Thoracic aorta (tissue), 2 donors: ENCODE results near the gene PAX5. TPM values are rescaled to one million over a fixed set of nuclear protein-coding genes. Genes with fewer than 3 reads are reported as not detected.

ENCODE experiments used
- ATAC-seq: fragments of 150-250 bp; one replicate; pipeline ENCODE4 v1.8.0; 2017; ENCODE audit warnings: low read depth; ENCODE audit not compliant: insufficient number of reproducible peaks, low FRiP score
- DNase-seq: peaks from one replicate; pipeline ENCODE4 v3.0.0-alpha.2; 2020; ENCODE audit warnings: low spot score
- H3K27ac ChIP-seq, 2 donors: fragments of 200-600 bp; sonication (generic); 1 replicate in 1 of 2; 2 replicates in 1 of 2; pipeline ENCODE4 v1.5.1; 2016; ENCODE audit warnings: mild to moderate bottlenecking in 2 of 2, moderate library complexity in 2 of 2
- H3K27me3 ChIP-seq: fragments of 200-600 bp; sonication (generic); replicated peaks from 2 replicates; pipeline ENCODE4 v1.6.0; 2016; ENCODE audit warnings: mild to moderate bottlenecking; ENCODE audit not compliant: insufficient read depth
- H3K36me3 ChIP-seq: fragments of 200-600 bp; sonication (generic); one replicate; pipeline ENCODE4 v1.5.1; 2016
- H3K4me1 ChIP-seq, 2 donors: fragments of 200-600 bp; sonication (generic); 1 replicate in 1 of 2; 2 replicates in 1 of 2; pipeline versions ENCODE4 v1.5.1 to v1.6.0; 2016; ENCODE audit warnings: low read depth in 2 of 2, mild to moderate bottlenecking in 1 of 2; ENCODE audit not compliant: control insufficient read depth in 1 of 2
- H3K4me3 ChIP-seq: fragments of 200-600 bp; sonication (generic); 2 replicates; pipeline ENCODE4 v1.5.1; 2016; ENCODE audit warnings: mild to moderate bottlenecking
- H3K9me3 ChIP-seq: fragments of 200-600 bp; sonication (generic); 2 replicates; pipeline ENCODE4 v1.5.1; 2016
- CTCF ChIP-seq: fragments of 200-600 bp; sonication (generic); IDR thresholded peaks from one replicate; pipeline ENCODE4 v1.5.1; 2019; ENCODE audit warnings: antibody characterized with exemption
- total RNA-seq, 2 donors: library from RNA; depleted of rRNA; stranded (reverse); fragments of >200 nt; gene quantifications; one replicate each; pipeline versions ENCODE4 v1.1.0 to v1.2.3, GENCODE V29; 2016

Gene PAX5
- total RNA-seq, 2 donors from 2014 or later, result 0.21 TPM; not detected in 1

- no peak overlapping the region for H3K4me3 ChIP-seq
- DNase-seq (no peak), ATAC-seq (no peak)
- no peaks in the 10 kb centered on the region for H3K9me3 ChIP-seq
- TF ChIP-seq CTCF, result no peak
- H3K4me1 ChIP-seq, result no peaks in the 10 kb centered on the region
- H3K36me3 ChIP-seq, result no peaks in the 10 kb centered on the region
- no peaks in the 10 kb centered on the region for H3K27me3 ChIP-seq
- no peak overlapping the region for H3K27ac ChIP-seq
Measured at GRCh38 chr9:36848946-36849345, 185.1 kb downstream of the PAX5 start.

DNA sequence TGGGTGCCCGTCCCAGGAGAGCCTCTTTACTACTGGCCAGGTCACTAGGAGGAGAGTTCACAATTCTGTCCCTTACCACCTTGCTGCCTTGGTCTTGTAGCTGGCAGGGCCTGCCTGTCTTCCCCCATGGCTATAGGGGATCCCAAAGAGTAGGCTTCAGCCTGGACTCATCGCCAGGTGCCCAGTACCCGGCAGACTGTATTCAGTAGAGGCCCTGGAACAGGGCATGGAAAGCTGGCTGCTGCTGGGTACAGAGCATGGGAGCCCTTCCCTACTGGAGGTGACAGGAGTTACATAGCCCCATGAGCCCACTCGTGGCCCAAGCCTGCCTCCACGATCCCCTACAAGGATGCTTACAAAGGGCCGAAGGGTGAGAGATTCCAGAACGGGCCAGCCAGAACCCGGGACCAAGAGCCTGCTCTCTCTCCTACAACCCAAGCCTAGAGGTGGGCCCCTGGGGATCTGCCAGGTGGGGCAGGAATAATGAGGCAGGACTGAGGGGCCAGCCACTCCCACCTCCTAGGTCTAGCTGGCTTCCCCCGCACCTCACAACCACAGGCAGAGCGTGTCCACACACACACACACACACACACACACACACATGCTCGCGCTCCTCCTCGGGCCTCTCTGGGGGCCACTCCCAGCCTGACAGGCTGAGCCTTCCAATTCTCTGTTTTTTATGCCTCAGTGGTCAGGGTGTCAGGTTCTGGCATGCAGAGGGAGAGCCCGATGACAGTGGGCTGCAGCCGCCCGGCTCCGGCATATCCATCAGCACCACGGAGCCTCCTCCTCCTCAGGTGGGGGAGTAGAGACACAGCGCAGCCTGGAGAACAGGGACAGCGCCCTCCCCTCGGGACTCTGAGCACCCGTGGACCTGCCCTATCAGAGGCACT, 186.0 kb downstream of the PAX5 start:
- no peaks in the 10 kb centered on the region for H3K36me3 ChIP-seq
- H3K27me3 ChIP-seq, result no peaks in the 10 kb centered on the region
- TF ChIP-seq CTCF, result no peak
- no peak for ATAC-seq
- no peak for DNase-seq
- no peak overlapping the region for H3K27ac ChIP-seq
- H3K9me3 ChIP-seq, result no peaks in the 10 kb centered on the region
- no peak overlapping the region for H3K4me3 ChIP-seq
- H3K4me1 ChIP-seq, result no peaks in the 10 kb centered on the region

DNA sequence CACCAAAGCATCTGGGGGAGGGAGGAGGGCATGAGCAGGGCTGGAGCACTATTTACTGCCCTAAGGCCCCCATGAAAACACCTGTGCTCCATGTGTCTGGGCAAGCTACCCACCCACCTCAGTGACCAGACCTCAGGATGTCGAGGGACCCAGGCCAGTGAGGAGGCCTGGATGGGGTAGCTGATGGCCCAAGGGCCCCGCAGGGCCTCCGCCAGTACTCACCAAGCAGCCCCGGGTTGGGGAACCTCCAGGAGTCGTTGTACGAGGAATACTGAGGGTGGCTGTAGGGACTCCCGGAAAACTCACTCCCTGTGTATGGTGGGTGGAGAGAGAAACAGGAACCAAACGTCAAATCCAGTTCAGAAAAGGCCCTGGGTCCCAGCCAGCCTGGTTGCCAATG, 187.4 kb downstream of the PAX5 start:
- Histone ChIP-seq H3K27ac (no peak overlapping the region), H3K9me3 (no peaks in the 10 kb centered on the region), H3K4me3 (no peak overlapping the region), H3K27me3 (no peaks in the 10 kb centered on the region), H3K4me1 (no peaks in the 10 kb centered on the region), H3K36me3 (no peaks in the 10 kb centered on the region)
- ATAC-seq (no peak), DNase-seq (no peak)
- TF ChIP-seq CTCF, result no peak

DNA sequence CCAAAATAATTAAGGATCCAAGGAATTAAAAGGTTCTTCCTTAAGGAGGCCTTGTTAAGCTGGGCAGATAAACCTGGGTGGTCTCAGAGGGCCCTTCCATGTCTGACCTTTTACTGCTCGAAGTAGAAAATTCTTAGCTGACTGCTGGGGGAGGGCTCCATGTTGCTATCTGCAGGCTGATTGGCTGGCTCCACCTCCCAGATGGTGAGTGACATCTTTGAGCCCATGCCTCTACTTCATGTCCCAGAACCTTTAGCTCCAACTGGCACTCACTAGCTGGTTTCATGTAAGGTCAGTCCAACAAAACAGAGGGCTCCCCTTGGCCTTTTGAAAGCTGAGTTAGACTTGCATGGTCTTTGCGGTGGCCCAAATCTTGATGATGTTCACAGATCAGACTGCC, 188.2 kb downstream of the PAX5 start:
- no peaks in the 10 kb centered on the region for H3K36me3 ChIP-seq
- no peak for TF ChIP-seq CTCF
- no peaks in the 10 kb centered on the region for H3K27me3 ChIP-seq
- H3K9me3 ChIP-seq, result no peaks in the 10 kb centered on the region
- no peak overlapping the region for H3K4me3 ChIP-seq
- H3K4me1 ChIP-seq, result no peaks in the 10 kb centered on the region
- H3K27ac ChIP-seq, result no peak overlapping the region
- ATAC-seq (no peak), DNase-seq (no peak)

GRCh38 chr9:36844961-36845360, 189.1 kb downstream of the PAX5 start:
- TF ChIP-seq CTCF, result no peak
- no peak for DNase-seq
- Histone ChIP-seq H3K4me3 (no peak overlapping the region), H3K9me3 (no peaks in the 10 kb centered on the region), H3K36me3 (no peaks in the 10 kb centered on the region), H3K4me1 (no peaks in the 10 kb centered on the region), H3K27me3 (no peaks in the 10 kb centered on the region), H3K27ac (no peak overlapping the region)
- ATAC-seq, result no peak
